ENCODE data around the gene INTS7.
A peak's percentile ranks its signal among the peaks of the same experiment; 100 is the strongest.
"Not testable (repeated sequence)": the region's sequence is repeated elsewhere in the genome, so short reads cannot be mapped to it uniquely, and the experiment has no call there.

The INTS7 gene

DNA sequence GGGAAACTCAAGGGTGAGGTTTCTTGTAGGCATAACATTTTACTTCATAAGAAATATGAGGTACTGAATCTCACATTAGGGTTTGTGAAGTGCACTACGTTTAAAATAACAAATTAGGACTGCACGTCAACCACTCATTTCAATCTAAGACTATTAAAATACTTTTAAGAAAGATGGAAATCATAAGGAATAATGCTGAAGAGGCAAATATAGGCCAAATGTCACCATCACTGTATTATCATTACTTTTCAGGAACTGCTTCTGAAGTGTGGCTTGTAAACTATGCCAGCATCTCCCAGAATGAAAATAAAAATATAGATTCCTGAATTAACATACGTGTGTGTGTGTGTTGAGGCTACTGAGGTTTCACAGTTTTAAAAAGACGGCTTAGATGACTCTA lies 56.8 kb downstream of the INTS7 start:
- DNase-seq (ENCODE audit: low spot score): no peak

DNA sequence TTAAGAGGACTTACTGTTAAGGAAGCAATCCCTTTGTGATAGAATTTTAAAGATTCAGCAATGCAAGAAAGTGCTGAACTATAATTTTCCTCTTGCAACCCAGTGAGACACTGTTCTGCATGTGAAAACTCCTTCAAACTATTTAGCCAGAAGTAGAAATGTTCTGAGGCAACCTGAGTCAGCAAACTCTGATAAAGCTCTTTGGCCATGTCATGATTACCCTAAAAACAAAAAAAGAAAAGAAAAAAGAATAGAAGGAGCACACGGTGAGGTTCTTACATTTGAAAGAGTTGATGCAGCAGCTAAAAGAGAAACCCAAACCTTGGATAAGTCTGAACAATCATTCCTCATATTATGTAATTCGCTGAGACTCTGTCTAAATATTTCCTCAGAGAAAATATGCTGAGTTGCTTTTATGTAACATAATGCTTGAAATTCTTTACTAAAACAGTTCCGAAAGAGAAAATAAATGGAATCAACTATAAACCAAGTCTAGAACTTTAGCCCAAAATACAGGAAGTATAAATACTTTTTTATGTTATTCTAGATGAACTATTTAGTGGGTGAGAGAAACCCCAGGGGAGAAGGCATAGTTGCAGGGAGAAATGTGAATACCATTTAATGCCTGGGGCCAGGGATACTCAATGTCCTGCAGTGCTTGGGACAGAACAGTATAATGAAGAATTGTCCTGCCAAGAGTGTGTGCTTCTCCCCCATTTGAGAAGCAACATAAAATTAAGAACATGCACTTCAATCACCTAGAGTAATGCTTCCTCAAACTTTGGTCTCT lies 60.0 kb downstream of the INTS7 start:
- no peak for DNase-seq (ENCODE audit: low spot score)

DNA sequence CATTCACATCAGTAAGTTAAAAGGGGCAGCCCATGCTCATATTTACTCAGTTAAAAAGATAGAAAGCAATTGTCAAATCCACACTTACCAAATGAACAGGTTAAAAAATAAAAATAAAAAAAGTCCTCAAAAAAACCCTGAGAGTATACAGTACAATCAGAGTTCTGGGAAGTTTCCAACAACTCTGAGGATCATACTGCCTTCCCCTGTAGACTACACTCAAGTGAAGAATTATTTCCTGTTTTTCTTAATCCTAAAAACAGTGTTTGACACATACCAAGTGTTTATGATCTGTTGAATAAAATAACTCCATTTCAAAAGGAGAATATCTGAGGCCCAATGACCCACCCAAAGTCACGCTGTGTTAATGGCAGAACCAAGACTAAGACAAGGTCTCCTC lies 61.8 kb downstream of the INTS7 start:
- no peak for DNase-seq (ENCODE audit: low spot score)

DNA sequence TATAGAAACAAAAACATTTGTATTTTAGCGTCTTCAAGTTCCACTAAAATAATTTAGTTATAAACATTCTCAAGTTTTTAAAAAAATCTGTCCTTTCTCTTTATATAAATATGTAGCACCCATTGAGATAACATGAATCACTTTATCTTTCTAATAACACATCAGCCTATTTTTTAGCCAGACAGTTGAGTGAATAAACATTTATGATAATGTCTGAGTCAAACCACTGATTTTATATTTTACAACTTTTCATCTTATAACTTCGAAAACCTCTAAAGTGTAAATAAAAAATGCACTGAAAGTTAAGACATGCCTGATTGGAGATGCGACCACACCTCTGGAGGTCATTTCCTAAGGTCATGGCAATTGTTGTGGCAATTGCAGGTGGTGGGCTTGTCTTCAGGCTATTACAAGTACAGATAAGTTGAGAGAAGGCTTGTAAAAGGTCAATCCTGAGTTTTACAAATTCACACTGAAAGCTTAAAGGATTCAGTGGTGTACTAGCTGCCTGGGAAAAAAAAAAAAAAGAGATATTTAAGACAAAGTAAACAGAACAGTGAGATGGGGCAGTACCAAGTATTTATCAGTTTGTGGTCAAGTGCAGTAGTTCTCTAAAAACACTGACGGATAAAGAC lies 67.0 kb downstream of the INTS7 start:
- DNase-seq (ENCODE audit: low spot score): no peak

DNA sequence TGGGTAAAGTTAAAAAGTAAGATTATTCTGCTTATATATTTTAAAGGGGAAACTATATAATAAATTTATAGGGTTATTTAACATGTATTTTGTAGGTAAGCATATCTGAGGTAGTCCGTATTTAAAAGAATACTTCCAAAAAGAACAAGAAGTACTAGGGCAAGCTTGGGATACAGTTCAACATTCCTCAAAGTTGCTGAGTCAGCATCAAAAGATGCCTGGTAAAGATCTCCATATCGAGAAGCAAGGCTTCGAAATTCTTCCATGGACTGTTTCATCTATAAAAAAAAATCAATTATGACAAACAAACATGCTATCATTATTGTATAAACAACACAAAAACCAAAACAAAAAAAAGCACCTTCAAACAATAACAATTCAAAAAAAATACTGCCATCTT lies 67.7 kb downstream of the INTS7 start:
- no peak for DNase-seq (ENCODE audit: low spot score)

DNA sequence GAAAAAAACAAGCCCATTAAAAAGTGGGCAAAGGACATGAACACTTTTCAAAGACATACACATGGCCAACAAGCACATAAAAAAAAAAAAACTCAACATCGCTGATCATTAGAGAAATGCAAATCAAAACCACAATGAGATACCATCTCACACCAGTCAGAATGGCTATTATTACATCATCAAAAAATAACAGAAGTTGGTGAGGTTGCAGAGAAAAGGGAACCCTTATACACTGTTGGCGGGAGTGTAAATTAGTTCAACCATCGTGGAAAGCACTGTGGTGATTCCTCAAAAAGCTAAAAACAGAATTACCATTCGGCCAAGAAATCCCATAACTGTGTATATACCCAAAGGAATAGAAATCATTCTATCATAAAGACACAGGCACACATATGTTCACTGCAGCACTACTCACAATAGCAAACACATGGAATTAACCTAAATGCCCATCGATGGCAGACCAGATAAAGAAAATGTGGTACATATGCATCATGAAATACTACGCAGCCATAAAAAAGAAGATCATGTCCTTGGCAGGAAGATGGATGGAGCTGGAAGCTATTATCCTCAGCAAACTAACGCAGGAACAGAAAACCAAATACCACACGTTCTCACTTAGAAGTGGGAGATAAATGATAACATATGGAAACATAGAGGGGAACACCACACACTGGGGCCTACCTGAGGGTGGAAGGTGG lies 70.1 kb downstream of the INTS7 start:
- DNase-seq (ENCODE audit: low spot score): no peak

DNA sequence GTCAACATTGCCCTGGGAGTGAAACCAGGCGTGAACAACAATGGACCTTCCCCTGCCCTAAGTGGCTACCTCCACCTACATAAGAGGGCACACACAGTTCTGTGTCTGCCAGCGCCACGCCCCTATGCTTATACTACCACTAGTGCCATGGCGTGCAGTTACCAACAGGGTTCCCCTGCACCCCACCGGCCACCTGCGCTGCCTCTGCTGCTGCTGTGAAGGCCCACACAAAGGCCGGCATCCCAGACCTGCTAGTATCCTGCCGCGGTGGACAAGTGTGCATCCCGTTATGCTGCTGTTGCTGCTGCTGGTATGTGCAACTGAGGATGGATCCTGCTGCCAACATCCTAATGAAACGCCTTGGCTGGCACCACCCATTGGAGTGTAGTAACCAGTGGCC lies 75.7 kb downstream of the INTS7 start:
- no peak for DNase-seq (ENCODE audit: low spot score)

DNA sequence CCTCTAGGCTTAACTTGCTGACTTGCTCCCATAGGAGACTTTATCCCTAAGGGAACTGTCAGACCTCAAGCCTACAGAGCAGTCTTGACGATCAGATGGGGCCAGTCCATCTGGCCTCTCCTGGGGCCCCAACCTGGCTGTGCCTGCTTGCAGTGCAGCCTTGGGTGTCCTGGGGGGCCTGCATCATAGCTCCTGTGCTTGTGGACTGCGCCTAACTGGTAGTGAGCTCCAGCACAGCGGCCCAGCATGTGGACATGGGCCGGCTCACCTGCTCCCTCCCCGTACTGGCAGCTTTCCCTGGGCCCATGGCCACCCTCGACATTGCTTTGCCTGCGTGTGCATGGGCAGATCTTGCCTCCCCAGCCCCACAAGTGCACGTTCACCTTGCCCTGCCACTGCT lies 76.1 kb downstream of the INTS7 start:
- DNase-seq (ENCODE audit: low spot score): peak; percentile 37

DNA sequence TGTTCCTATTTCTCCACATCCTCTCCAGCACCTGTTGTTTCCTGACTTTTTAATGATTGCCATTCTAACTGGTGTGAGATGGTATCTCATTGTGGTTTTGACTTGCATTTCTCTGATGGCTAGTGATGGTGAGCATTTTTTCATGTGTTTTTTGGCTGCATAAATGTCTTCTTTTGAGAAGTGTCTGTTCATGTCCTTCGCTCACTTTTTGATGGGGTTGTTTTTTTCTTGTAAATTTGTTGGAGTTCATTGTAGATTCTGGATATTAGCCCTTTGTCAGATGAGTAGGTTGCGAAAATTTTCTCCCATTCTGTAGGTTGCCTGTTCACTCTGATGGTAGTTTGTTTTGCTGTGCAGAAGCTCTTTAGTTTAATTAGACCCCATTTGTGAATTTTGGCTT lies 81.3 kb downstream of the INTS7 start:
- not testable (repeated sequence) for DNase-seq (ENCODE audit: low spot score)

DNA sequence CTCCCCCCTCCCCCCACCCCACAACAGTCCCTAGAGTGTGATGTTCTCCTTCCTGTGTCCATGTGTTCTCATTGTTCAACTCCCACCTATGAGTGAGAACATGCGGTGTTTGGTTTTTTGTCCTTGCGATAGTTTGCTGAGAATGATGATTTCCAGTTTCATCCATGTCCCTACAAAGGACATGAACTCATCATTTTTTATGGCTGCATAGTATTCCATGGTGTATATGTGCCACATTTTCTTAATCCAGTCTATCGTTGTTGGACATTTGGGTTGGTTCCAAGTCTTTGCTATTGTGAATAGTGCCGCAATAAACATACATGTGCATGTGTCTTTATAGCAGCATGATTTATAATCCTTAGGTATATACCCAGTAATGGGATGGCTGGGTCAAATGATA lies 81.8 kb downstream of the INTS7 start:
- DNase-seq (ENCODE audit: low spot score): not testable (repeated sequence)

DNA sequence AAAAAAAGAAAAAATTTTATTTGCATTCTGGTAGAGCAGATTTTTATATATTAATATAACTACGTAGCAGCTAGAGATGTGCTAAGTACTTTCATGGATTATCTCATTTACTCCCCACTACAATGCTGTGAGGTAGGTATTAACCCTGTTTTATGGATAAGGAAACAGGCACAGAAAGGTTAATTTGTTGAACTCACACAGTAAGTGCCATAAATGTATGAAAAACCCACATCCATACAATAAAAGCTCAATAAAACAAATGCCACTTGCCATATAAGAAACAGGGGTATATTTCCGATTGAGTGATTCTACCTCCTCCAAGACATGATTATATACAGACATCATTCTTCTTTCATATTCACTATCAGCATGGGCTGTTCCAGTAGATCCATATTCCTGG lies 83.1 kb downstream of the INTS7 start:
- DNase-seq (ENCODE audit: low spot score): no peak

DNA sequence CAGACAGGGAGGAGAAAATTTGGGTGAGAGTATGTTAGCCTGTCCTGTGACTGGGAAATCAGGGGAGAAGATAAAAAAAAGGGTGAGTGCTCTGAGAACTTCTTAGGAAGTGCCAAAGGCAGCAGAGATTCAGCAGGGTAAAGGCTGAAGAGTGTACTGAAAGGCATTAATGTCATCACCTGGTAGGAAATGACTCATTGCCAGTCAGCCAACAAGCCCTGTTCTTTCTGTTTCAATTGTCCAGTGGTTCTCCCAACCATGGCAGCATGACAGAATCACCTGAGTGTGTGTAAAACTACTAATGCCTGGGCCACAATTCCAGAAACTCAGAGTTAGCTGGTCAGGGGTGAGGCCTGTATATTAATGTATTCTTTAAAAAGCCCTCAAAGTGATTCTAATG lies 83.5 kb downstream of the INTS7 start:
- DNase-seq (ENCODE audit: low spot score): no peak

DNA sequence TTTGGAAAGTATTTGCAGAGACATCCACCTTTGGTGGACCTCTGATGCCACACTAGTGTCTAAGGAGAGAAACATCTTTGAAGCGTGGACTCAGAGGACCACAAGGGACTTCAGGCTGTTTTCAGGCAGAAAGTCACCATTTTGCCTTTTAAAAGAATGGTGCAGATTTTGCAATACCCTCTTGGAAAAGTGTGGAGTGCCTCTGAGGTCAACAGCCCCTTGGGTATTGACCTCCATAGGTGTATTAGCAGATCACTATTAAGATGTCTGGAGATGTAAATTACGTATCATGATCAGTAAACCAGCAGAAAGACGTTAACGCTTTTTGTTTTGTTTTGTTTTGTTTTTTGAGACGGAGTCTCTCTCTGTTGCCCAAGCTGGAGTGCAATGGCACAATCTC lies 87.0 kb downstream of the INTS7 start:
- no peak for DNase-seq (ENCODE audit: low spot score)

DNA sequence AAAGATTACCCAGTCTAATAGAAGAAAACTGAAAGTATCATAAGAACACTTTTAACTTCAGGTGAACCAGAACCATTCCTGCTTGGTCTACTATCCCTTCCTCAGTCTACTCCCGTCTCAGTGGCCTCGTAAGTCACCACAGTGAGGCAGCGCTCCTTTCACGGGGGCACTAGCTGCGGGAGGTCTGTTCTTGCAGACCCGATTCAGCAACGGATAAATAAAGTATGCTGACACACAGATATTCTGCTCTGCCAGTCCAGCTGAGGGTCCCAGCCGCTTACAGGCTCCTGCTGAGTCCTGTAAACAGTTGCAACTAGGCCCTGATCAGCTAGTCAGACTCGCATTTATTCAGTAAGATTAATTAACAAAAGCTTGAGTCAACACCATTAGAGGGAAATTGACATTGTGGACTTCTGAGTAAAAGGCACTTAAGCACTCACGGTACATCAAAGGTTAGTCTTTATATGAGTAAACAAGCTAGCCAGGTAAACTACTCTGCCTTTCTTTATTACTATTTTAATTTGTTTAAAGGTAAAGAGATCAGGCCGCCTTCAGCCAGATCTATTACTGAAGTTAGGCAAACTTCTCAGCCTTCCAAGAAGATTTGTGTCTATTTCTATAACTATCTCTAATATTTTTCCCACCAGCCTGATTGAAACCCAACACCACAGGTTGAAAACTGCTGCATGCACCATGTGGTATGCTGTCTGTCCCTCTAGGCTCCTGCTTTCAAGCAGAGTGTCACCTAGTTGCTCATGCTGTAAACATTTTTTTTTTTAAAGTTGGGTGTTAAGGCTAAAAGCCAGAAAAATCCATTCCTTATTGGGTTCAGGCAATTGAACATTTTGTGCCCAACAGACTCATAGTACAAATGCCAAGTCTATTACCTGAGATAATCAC lies 87.7 kb downstream of the INTS7 start:
- no peak for DNase-seq (ENCODE audit: low spot score)

DNA sequence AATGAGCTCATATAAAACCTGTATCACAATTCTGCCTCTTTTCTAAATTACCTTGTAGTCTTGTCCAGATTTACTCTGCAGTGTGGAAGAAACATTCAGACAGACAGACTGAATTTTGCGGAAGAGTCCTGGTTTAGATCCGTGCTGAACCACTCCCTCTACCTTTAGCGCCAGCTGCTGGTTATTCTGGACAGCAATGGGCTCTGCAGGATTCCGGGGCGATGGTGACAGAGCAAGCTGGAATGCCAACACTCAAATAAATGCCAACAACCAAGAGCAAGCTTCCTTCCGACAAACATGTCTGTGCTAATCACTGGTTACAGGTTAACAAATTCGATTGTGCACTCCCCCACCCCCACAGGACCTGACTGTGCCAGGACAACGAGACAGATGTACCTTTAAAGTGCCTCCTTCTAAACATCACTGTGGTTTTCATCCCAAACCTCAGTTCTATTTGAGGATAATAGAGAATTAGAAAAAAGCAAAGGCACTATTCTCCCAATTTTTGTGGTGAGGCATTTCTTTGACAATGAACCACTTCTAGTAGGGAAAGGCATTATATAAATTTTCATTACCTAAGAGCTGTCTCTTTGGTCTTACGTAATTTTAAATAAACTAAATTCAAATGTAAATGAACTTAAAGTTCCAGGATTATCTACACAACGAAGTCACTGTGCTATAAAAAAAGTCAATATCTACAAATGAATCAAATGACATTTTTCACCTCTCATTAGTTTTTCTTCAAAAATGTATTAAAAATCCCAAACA lies 90.4 kb downstream of the INTS7 start:
- no peak for DNase-seq (ENCODE audit: low spot score)

DNA sequence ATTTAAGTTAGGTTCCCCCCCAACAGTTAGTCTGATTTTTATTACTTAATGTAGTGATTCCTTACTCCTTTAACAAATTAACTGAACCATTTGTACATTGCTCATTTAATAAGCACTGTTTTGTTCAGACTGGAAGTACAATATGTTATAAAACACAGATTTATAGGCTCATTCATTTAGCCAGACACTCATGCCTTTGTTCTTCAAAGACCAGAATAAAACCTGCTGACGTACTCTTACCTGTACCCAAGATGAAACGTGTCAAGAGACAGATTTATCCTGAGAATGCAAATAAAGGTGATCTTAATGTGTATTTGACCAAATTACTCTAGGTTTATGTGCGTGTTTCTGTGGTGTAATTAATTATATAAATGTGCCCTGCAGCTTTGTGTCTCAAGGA lies 92.8 kb downstream of the INTS7 start:
- DNase-seq (ENCODE audit: low spot score): no peak

DNA sequence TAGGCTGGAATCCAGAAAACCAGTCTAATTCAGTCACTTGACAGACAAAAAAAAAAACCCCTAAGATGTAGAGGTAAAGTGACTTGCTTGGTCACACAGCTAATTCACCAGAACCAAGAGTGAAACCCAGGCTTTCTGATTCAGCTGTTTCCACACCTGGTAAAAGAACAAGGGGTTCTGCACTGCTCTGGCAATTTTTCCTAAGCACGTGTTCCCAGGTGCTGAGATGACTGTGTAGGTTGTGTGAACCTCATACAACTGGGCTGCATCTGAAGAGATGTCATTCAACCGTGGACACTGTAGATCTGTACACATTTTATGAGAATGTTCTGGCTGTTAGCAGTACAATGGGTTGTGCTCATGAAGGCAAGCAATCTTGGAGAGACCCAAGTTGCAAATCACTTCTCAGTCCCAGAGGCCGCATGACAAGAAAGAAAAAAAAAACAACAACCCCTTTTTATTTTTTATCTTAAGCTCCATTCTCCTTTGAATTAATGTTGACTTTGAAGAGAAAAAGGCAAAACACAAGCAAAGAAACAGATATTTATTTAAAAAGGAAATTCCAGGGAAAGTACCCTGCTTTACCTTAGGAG lies 95.4 kb downstream of the INTS7 start:
- DNase-seq (ENCODE audit: low spot score): no peak

DNA sequence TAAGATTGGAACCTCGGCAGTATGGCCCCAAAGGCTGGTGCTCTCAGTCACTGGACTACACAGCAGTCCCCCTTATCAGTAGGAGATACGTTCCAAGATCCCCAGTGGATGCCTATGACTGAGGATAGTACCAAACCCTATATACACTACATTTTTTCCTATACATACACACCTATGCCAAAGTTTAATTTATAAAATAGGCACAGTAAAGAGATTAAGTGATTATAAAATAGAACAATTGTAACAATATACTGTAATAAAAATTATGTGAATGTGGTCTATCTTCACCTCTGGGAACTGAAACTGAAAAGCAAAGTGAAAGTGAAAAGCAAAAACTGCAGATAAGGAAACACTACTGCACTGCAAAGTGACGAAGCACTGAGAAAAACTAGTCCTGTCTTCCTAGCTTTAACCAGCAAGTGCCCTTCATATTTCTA lies 96.8 kb downstream of the INTS7 start:
- DNase-seq (ENCODE audit: low spot score): no peak

DNA sequence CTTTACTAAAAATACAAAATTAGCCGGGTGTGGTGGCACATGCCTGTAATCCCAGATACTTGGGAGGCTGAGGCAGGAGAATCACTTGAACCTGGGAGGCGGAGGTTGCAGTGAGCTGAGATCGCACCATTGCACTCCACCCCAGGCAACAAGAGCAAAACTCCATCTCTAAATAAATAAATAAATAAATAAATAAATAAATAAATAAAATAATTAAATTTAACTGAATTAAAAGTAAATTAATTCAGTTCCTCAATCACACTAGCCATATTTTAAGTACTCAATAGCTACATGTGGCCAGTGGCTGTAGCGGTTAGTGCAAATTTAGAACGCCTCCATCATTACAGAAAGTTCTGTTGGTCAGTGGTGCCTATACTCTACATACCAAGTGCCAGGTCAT lies 97.9 kb downstream of the INTS7 start:
- DNase-seq (ENCODE audit: low spot score): not testable (repeated sequence)

DNA sequence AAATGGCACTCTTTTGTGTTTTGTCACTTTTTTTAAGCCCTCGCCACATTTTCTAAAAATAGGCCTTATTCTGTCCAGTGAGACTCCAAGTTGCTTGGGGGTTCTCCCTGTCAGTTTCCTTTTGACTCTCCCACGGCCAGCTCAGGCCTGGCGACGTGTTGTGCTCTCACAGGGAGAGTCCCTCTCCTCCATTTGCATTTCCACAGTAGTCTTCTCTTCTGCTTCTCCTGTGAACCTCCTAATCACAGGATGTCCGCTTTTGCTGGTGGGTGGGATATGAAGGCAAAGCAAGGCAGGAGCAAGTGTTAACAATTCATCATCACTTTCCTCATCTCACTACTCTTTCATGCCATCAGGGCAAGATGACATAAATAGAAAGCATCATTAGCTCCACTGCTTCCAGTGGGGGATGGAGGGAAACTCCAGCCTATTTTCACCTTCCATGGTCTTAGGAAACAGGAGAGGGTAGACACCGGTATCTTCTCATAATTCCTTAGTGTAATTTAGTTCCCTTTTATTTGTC lies 99.8 kb downstream of the INTS7 start:
- no peak for DNase-seq (ENCODE audit: low spot score)
